HL-60 (cell line): ENCODE results near the gene TMEM87B.

Source experiments
- DNase-seq, 2 experiments: peaks; one replicate each; pipeline ENCODE4 v3.0.0-alpha.2; 2010 to 2020; ENCODE audit warnings: low read depth in 1 of 2, low spot score in 1 of 2
- H3K27ac ChIP-seq: fragments of 250-450 bp; sonication (Bioruptor Pico); replicated peaks from 2 replicates; pipeline ENCODE4 v1.5.1; 2020; ENCODE audit warnings: mild to moderate bottlenecking, moderate library complexity
- H3K27me3 ChIP-seq: fragments of 250-450 bp; sonication (Bioruptor Pico); 2 replicates; pipeline ENCODE4 v1.5.1; 2021; ENCODE audit warnings: mild to moderate bottlenecking, moderate library complexity; ENCODE audit not compliant: insufficient read depth, poor library complexity, severe bottlenecking
- H3K4me3 ChIP-seq: replicated peaks from 2 replicates; pipeline ENCODE4 v1.5.1; 2011; ENCODE audit warnings: mild to moderate bottlenecking, control low read depth, low read length; ENCODE audit not compliant: insufficient read depth
- CTCF ChIP-seq: IDR thresholded peaks from one replicate; pipeline ENCODE4 v1.5.1; 2011; ENCODE audit warnings: low read length, control low read depth, inconsistent platforms; ENCODE audit not compliant: insufficient read depth
- GABPA ChIP-seq: IDR thresholded peaks from 2 replicates; pipeline ENCODE4 v1.6.1; 2012; ENCODE audit warnings: low read depth
- POLR2AphosphoS5 ChIP-seq: IDR thresholded peaks from 2 replicates; pipeline ENCODE4 v1.6.1; 2012; ENCODE audit warnings: low read depth
- SPI1 ChIP-seq: IDR thresholded peaks from 2 replicates; pipeline ENCODE4 v1.6.1; 2012; ENCODE audit warnings: low read depth, mild to moderate bottlenecking, borderline replicate concordance
- TF ChIP-seq, protein P1 (sequence below): IDR thresholded peaks from 2 replicates; pipeline ENCODE4 v1.6.1; 2012; ENCODE audit warnings: low read depth; ENCODE audit not compliant: insufficient replicate concordance

Gene TMEM87B

DNA sequence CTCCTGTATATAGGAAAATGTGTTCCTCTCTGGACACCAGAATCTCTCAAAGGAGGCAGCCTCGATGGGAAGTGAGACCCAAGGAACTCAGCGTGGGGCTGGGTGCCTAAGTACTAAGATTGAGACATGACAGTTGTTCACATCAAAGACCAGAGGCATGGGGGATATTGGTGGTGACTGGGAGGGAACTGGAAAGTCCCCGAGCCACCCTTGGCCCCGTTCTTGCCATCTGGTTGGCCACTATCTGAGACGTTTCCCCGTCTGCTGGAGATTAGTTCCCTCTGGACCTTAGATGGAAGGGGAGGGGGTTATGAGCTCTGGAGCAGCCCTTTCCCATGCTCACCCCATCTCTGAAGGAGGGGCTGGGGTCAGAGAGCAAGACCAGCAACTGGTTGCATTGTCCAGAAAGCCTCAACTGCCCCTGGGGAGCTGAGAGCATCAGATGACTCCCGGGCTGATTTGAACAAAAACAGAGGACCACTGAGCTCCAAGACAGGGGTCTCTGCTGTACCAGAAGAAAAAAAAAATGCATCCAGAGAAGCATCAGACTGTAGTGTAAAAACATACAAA is 94.9 kb downstream of the TMEM87B start:
- Histone ChIP-seq H3K27me3 (no peaks in the 10 kb centered on the region), H3K27ac (no peak overlapping the region), H3K4me3 (no peak overlapping the region)
- TF ChIP-seq CTCF, result no peak
- TF ChIP-seq, protein P1, sequence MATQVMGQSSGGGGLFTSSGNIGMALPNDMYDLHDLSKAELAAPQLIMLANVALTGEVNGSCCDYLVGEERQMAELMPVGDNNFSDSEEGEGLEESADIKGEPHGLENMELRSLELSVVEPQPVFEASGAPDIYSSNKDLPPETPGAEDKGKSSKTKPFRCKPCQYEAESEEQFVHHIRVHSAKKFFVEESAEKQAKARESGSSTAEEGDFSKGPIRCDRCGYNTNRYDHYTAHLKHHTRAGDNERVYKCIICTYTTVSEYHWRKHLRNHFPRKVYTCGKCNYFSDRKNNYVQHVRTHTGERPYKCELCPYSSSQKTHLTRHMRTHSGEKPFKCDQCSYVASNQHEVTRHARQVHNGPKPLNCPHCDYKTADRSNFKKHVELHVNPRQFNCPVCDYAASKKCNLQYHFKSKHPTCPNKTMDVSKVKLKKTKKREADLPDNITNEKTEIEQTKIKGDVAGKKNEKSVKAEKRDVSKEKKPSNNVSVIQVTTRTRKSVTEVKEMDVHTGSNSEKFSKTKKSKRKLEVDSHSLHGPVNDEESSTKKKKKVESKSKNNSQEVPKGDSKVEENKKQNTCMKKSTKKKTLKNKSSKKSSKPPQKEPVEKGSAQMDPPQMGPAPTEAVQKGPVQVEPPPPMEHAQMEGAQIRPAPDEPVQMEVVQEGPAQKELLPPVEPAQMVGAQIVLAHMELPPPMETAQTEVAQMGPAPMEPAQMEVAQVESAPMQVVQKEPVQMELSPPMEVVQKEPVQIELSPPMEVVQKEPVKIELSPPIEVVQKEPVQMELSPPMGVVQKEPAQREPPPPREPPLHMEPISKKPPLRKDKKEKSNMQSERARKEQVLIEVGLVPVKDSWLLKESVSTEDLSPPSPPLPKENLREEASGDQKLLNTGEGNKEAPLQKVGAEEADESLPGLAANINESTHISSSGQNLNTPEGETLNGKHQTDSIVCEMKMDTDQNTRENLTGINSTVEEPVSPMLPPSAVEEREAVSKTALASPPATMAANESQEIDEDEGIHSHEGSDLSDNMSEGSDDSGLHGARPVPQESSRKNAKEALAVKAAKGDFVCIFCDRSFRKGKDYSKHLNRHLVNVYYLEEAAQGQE, result no peak
- TF ChIP-seq SPI1, result no peak
- TF ChIP-seq GABPA, result no peak
- TF ChIP-seq POLR2AphosphoS5, result no peak
- no peak for DNase-seq

DNA sequence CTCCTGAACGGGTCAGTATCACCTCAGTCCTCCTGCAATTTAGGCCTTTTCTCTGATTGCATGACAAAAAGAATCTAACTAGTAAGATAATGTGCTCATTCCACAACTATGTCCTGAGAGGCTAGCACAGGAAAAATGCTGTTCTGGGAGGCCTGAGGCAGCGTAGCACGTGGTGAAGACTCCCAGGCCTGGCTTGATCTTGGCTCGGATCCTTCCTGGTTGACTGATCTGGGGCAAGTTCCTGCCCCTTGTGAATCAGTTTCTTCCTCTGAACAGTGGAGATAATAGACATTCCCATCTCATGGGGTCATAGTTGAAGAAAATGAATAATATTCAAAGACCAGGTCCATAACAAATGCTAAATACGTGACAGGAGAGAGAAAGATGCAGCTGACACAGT is 95.4 kb downstream of the TMEM87B start:
- TF ChIP-seq GABPA (no peak), POLR2AphosphoS5 (no peak), CTCF (no peak), SPI1 (no peak)
- no peak overlapping the region for H3K27ac ChIP-seq
- no peaks in the 10 kb centered on the region for H3K27me3 ChIP-seq
- H3K4me3 ChIP-seq, result no peak overlapping the region
- no peak for DNase-seq

DNA sequence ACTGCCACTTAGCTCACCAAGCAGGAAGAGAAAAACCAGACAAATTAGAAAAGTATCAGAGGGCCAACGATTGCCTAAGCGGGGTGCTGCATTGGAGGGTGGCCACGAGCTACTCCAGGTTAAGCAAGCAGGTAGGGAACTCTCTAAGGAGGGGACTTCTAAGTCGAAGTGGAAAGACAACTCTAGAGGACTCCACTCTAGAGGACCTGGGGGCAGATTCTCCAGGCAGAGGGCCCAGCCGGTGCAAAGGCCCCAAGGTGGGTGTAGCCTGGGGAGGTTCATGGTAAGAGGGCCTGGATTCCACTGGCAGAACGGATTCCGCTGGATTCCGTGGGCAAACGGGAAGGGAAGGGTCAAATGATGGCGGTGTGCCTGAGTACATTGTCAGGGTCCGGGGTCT is 95.8 kb downstream of the TMEM87B start:
- Histone ChIP-seq H3K27ac (no peak overlapping the region), H3K27me3 (no peaks in the 10 kb centered on the region), H3K4me3 (no peak overlapping the region)
- no peak for DNase-seq
- TF ChIP-seq CTCF (no peak), GABPA (no peak), POLR2AphosphoS5 (no peak), SPI1 (no peak)
- TF ChIP-seq, protein P1, result no peak

DNA sequence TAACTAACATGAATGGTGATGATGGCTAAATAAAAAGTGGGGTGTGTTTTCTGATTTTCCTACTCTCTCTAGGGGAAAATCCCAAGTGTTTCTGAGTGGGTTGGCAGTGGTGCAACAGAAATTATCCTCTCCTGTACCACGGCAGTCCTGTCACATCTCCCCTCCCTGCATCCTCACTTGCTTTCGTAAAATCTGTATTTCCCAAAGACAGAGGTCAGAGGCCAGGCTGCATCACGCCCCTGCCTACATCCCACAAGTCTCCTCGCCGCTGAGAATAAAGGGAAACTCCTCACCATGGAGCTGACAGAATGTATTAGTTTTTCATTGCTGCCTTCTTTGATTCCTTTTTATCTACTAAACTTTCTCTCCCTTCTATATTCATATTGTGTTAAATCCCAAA is 96.2 kb downstream of the TMEM87B start:
- TF ChIP-seq, protein P1, result no peak
- TF ChIP-seq POLR2AphosphoS5 (no peak), CTCF (no peak)
- no peaks in the 10 kb centered on the region for H3K27me3 ChIP-seq
- DNase-seq, result no peak
- H3K4me3 ChIP-seq, result no peak overlapping the region
- no peak overlapping the region for H3K27ac ChIP-seq
